Stimulated activated CD4-positive, alpha-beta T cell treated with anti-CD3 and anti-CD28 coated beads, Interleukin-2, amount 100 ng/mL, for 48 hours (primary cell): Measurements from ENCODE around the gene P3H2.
A peak's percentile ranks its signal among the peaks of the same experiment; 100 is the strongest.

ENCODE experiments used
- DNase-seq, 2 donors: peaks; one replicate each; pipeline ENCODE4 v3.0.0-alpha.2; 2020

The P3H2 gene

GRCh38 chr3:189937302-189938127 lies 183.2 kb downstream of the P3H2 start:
- DNase-seq, result no peak

- DNase-seq, result no peak
Observed at GRCh38 chr3:189936201-189936945, 184.3 kb downstream of the P3H2 start.

- DNase-seq, result peak in 1 of 2 donors; percentile 15
Observed at GRCh38 chr3:189927975-189928895, 192.5 kb downstream of the P3H2 start.

- DNase-seq, result no peak
Observed at GRCh38 chr3:189921770-189922169, 198.9 kb downstream of the P3H2 start.

- DNase-seq, result no peak
Observed at GRCh38 chr3:189914799-189915198, 205.9 kb downstream of the P3H2 start.

- no peak for DNase-seq
Observed at GRCh38 chr3:189911001-189911400, 209.7 kb downstream of the P3H2 start.

GRCh38 chr3:189909573-189909972 lies 211.1 kb downstream of the P3H2 start:
- no peak for DNase-seq

GRCh38 chr3:189909139-189909538 lies 211.6 kb downstream of the P3H2 start:
- no peak for DNase-seq

GRCh38 chr3:189908646-189909045 lies 212.1 kb downstream of the P3H2 start:
- DNase-seq, result no peak

- DNase-seq, result no peak
Observed at GRCh38 chr3:189907803-189908202, 212.9 kb downstream of the P3H2 start.
